Transverse colon (tissue), 4 donors: ENCODE results near the gene PADI4.

Source experiments
- EP300 ChIP-seq: sonication (generic); formaldehyde crosslinking; IDR thresholded peaks from one replicate; pipeline ENCODE4 v1.6.1; 2017; ENCODE audit warnings: antibody characterized with exemption, low read depth
- POLR2A ChIP-seq: fragments of 450-650 bp; IDR thresholded peaks from one replicate; pipeline ENCODE4 v1.6.1; 2016; ENCODE audit warnings: antibody characterized with exemption, mild to moderate bottlenecking, moderate library complexity
- POLR2AphosphoS5 ChIP-seq, 3 donors: sonication (generic); formaldehyde crosslinking; IDR thresholded peaks; one replicate each; pipeline ENCODE4 v1.6.1; 2016; ENCODE audit warnings: antibody characterized with exemption in 3 of 3
- TF ChIP-seq, protein P1 (sequence below), 5 experiments: fragments of 200-600 bp in 3 of 5; fragments of 450-650 bp in 2 of 5; sonication (generic) in 3 of 5; IDR thresholded peaks; 1 replicate in 2 of 5; 2 replicates in 3 of 5; pipeline ENCODE4 v1.5.1; 2016 to 2017; ENCODE audit warnings: antibody characterized with exemption in 5 of 5, inconsistent platforms in 3 of 5, mild to moderate bottlenecking in 2 of 5, moderate library complexity in 1 of 5

DNA sequence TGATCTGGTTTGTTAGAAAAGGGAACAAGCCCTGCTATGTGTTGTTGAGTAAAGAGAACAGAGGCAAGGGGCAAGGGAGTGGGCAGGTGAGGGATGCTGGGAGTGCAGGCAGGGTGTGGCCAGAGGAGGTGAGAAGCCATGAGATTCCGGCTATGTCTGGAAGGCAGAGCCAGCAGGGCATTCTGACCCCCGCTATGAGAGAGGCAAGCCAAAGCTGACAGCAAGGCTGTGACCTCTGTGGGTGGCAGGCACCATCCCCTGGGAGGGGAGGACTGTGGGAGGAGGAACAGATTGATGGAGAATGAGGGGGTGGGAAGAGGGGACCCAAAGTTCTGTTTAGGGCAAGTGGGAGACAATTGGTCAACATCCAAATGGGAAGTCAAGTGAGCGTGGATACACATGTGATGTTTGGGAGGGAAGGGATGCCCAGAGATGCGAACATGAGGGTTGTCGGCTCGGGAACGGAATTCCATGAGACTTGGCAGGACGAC lies 44.5 kb downstream of the PADI4 start:
- TF ChIP-seq, protein P1, sequence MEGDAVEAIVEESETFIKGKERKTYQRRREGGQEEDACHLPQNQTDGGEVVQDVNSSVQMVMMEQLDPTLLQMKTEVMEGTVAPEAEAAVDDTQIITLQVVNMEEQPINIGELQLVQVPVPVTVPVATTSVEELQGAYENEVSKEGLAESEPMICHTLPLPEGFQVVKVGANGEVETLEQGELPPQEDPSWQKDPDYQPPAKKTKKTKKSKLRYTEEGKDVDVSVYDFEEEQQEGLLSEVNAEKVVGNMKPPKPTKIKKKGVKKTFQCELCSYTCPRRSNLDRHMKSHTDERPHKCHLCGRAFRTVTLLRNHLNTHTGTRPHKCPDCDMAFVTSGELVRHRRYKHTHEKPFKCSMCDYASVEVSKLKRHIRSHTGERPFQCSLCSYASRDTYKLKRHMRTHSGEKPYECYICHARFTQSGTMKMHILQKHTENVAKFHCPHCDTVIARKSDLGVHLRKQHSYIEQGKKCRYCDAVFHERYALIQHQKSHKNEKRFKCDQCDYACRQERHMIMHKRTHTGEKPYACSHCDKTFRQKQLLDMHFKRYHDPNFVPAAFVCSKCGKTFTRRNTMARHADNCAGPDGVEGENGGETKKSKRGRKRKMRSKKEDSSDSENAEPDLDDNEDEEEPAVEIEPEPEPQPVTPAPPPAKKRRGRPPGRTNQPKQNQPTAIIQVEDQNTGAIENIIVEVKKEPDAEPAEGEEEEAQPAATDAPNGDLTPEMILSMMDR (IDR thresholded peaks at IDR 0.05), result no peak
- no peak for TF ChIP-seq POLR2AphosphoS5 (IDR thresholded peaks at IDR 0.05)
- no peak for TF ChIP-seq POLR2A
- no peak for TF ChIP-seq EP300
